AG04450 (cell line): ENCODE data around the gene ST14. TPM values are rescaled to one million over a fixed set of nuclear protein-coding genes. Genes with fewer than 3 reads are reported as not detected.

Experiments used
- CTCF ChIA-PET: fragments of 300-600, 350-600 bp; formaldehyde crosslinking; extraction: SDS; loops from one replicate; lab custom pipeline; 2022; ENCODE audit warnings: antibody characterized with exemption, inconsistent platforms; lab: Charles Lee
- POLR2A ChIA-PET: fragments of 350-600 bp; formaldehyde crosslinking; extraction: SDS; loops from one replicate; lab custom pipeline; 2021; ENCODE audit warnings: antibody characterized with exemption, inconsistent platforms; lab: Yijun Ruan, JAX
- DNase-seq: peaks from one replicate; pipeline ENCODE4 v3.0.0-alpha.2; 2011; ENCODE audit warnings: low read depth, low spot score
- H3K27ac ChIP-seq: one replicate; pipeline ENCODE4 v1.5.1; 2012; ENCODE audit warnings: low read depth, low read length, control low read depth
- H3K27me3 ChIP-seq: one replicate; pipeline ENCODE4 v1.6.0; 2012; ENCODE audit warnings: low read length; ENCODE audit not compliant: control insufficient read depth, insufficient read depth
- H3K4me3 ChIP-seq: 2 replicates; pipeline ENCODE4 v1.5.1; 2011; ENCODE audit warnings: mild to moderate bottlenecking, low read depth, low read length, control low read depth
- H3K9me3 ChIP-seq: 2 replicates; pipeline ENCODE4 v1.5.1; 2012; ENCODE audit warnings: low read length; ENCODE audit not compliant: control insufficient read depth, insufficient read depth
- CTCF ChIP-seq: IDR thresholded peaks from 2 replicates; pipeline ENCODE4 v1.5.1; 2011; ENCODE audit warnings: low read depth, low read length, control low read depth, inconsistent platforms
- polyA plus RNA-seq: library from polyadenylated mRNA; depleted of rRNA; stranded (reverse); fragments of >200 nt; gene quantifications from 2 replicates; pipeline ENCODE4 v1.2.3, GENCODE V29; 2011

Gene ST14
- polyA plus RNA-seq, 1 experiment, result not detected

- H3K27ac ChIP-seq, result no peak overlapping the region
- POLR2A ChIA-PET, result no interaction called here
- H3K27me3 ChIP-seq, result no peaks in the 10 kb centered on the region
- no peak for TF ChIP-seq CTCF
- CTCF ChIA-PET, result interaction anchor here (0.6 to 10.1 kb wide), 2 partner anchors 12 to 16 kb away, joined by 3 to 96 read pairs; no protein-coding TSS in a partner anchor
- H3K4me3 ChIP-seq, result no peak overlapping the region
- DNase-seq, result peak; percentile 34
- no peaks in the 10 kb centered on the region for H3K9me3 ChIP-seq
Observed at GRCh38 chr11:130121445-130121978, 38.1 kb upstream of the ST14 start.

DNA sequence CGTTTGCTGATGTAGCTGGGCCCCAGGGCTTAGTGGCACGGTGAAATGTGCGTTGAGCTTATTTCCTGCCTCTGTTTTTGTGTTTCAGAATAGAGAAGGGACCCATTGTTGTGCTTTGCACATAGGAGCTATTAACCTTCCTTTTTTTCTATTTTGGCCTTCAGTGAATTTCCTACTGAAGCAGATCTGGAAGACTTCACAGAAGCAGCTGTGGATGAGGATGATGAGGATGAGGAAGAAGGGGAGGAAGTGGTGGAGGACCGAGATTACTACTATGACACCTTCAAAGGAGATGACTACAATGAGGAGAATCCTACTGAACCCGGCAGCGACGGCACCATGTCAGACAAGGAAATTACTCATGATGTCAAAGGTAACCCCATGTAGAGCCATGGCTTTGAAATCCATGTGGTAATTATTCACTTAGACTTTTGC, 37.4 kb upstream of the ST14 start:
- Histone ChIP-seq H3K9me3 (no peaks in the 10 kb centered on the region), H3K27me3 (no peaks in the 10 kb centered on the region), H3K27ac (no peak overlapping the region), H3K4me3 (no peak overlapping the region)
- no peak for TF ChIP-seq CTCF
- no peak for DNase-seq
- POLR2A ChIA-PET, result no interaction called here
- CTCF ChIA-PET, result interaction anchor here (0.6 to 10.1 kb wide), 4 partner anchors 11 to 177 kb away, joined by 3 to 96 read pairs (median 3); no protein-coding TSS in a partner anchor

DNA sequence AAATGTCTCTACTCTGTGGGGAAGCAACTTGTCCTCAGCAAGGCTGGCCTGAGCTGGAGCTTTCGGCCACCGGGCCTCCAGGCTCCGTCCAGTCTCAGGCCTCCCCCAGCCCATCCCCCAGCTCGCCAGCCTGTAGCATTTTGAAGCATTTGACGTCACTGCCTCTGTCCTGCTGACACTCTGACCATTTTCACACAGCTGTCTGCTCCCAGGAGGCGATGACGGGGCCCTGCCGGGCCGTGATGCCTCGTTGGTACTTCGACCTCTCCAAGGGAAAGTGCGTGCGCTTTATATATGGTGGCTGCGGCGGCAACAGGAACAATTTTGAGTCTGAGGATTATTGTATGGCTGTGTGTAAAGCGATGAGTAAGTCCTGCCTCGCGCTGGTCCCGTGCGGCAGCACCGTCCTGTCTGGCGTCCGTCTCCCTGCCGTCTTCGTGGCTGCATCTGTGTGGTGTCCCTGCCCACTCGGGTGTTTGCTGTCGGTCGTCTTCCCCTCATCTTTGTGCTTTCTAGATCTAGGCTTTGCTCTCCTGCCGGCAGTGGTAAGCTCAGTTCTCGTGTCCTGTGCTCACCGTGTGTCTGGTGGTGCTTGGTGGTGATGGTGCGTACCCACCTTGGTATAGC, 36.1 kb upstream of the ST14 start:
- DNase-seq, result no peak
- Histone ChIP-seq H3K27ac (peak overlapping the region; percentile 31), H3K27me3 (no peaks in the 10 kb centered on the region), H3K9me3 (no peaks in the 10 kb centered on the region), H3K4me3 (no peak overlapping the region)
- POLR2A ChIA-PET, result interaction anchor here (0.7 to 1.4 kb wide), 4 partner anchors 54 to 198 kb away, joined by 3 to 6 read pairs (median 4); partner anchors contain the start of genes APLP2 and PRDM10
- CTCF ChIA-PET, result interaction anchor here (0.5 to 10.1 kb wide), 7 partner anchors 8 to 1551 kb away, joined by 3 to 96 read pairs (median 3); no protein-coding TSS in a partner anchor
- TF ChIP-seq CTCF, result no peak

- Histone ChIP-seq H3K27ac (peak overlapping the region; percentile 31), H3K27me3 (no peaks in the 10 kb centered on the region), H3K4me3 (no peak overlapping the region), H3K9me3 (no peaks in the 10 kb centered on the region)
- CTCF ChIA-PET, result interaction anchor here (0.5 to 10.1 kb wide), 6 partner anchors 9 to 1550 kb away, joined by 3 to 96 read pairs (median 4); no protein-coding TSS in a partner anchor
- POLR2A ChIA-PET, result interaction anchor here (0.7 to 1.4 kb wide), 4 partner anchors 55 to 199 kb away, joined by 3 to 6 read pairs (median 4); partner anchors contain the start of genes APLP2 and PRDM10
- no peak for TF ChIP-seq CTCF
- peak; percentile 30 for DNase-seq
Observed at GRCh38 chr11:130124096-130124495, 35.5 kb upstream of the ST14 start.

GRCh38 chr11:130125638-130126037, 33.9 kb upstream of the ST14 start:
- no peak for TF ChIP-seq CTCF
- POLR2A ChIA-PET, result no interaction called here
- no peaks in the 10 kb centered on the region for H3K27me3 ChIP-seq
- no peaks in the 10 kb centered on the region for H3K9me3 ChIP-seq
- CTCF ChIA-PET, result interaction anchor here (2.5 kb wide), 1 partner anchor 203 kb away, joined by 10 read pairs; no protein-coding TSS in a partner anchor
- no peak for DNase-seq
- no peak overlapping the region for H3K27ac ChIP-seq
- no peak overlapping the region for H3K4me3 ChIP-seq
